SH-SY5Y (cell line): Measurements from ENCODE around the gene AKAP6.

Experiments
- GATA2 ChIP-seq: IDR thresholded peaks from 2 replicates; pipeline ENCODE4 v1.6.1; 2011; ENCODE audit warnings: mild to moderate bottlenecking, low read depth, low read length
- GATA3 ChIP-seq: IDR thresholded peaks from 2 replicates; pipeline ENCODE4 v1.6.1; 2011; ENCODE audit warnings: low read depth, mild to moderate bottlenecking, low read length, moderate library complexity

AKAP6 gene

GRCh38 chr14:32762886-32763285, 433.8 kb downstream of the AKAP6 start:
- TF ChIP-seq GATA3 (no peak), GATA2 (no peak)

- no peak for TF ChIP-seq GATA3
- TF ChIP-seq GATA2 = no peak
Measured at GRCh38 chr14:32763673-32764072, 434.6 kb downstream of the AKAP6 start.

GRCh38 chr14:32764131-32764530, 435.0 kb downstream of the AKAP6 start:
- TF ChIP-seq GATA3 (no peak), GATA2 (no peak)

- TF ChIP-seq GATA2 (no peak), GATA3 (no peak)
Measured at GRCh38 chr14:32770422-32770821, 441.3 kb downstream of the AKAP6 start.

- TF ChIP-seq GATA3 (no peak), GATA2 (no peak)
Measured at GRCh38 chr14:32774214-32774613, 445.1 kb downstream of the AKAP6 start.

- no peak for TF ChIP-seq GATA3
- TF ChIP-seq GATA2 = no peak
Measured at GRCh38 chr14:32779840-32780239, 450.7 kb downstream of the AKAP6 start.

GRCh38 chr14:32784405-32784804, 455.3 kb downstream of the AKAP6 start:
- TF ChIP-seq GATA3 = no peak
- TF ChIP-seq GATA2 = no peak

GRCh38 chr14:32785585-32785984, 456.5 kb downstream of the AKAP6 start:
- no peak for TF ChIP-seq GATA2
- no peak for TF ChIP-seq GATA3

GRCh38 chr14:32786886-32787285, 457.8 kb downstream of the AKAP6 start:
- TF ChIP-seq GATA2 (no peak), GATA3 (no peak)

GRCh38 chr14:32800320-32800719, 471.2 kb downstream of the AKAP6 start:
- TF ChIP-seq GATA2 (no peak), GATA3 (no peak)

GRCh38 chr14:32802295-32802694, 473.2 kb downstream of the AKAP6 start:
- TF ChIP-seq GATA2 = no peak
- no peak for TF ChIP-seq GATA3

GRCh38 chr14:32805979-32806378, 476.9 kb downstream of the AKAP6 start:
- TF ChIP-seq GATA2 (no peak), GATA3 (no peak)

GRCh38 chr14:32808644-32809043, 479.5 kb downstream of the AKAP6 start:
- TF ChIP-seq GATA2 (no peak), GATA3 (no peak)

GRCh38 chr14:32809255-32809654, 480.2 kb downstream of the AKAP6 start:
- TF ChIP-seq GATA3 (no peak), GATA2 (no peak)

GRCh38 chr14:32813401-32813800, 484.3 kb downstream of the AKAP6 start:
- TF ChIP-seq GATA2 (no peak), GATA3 (no peak)

GRCh38 chr14:32814721-32815120, 485.6 kb downstream of the AKAP6 start:
- no peak for TF ChIP-seq GATA2
- TF ChIP-seq GATA3 = no peak

GRCh38 chr14:32816588-32816987, 487.5 kb downstream of the AKAP6 start:
- TF ChIP-seq GATA3 (no peak), GATA2 (no peak)
